A673 (cell line): Measurements from ENCODE around the gene MSRB3. TPM values are rescaled to one million over a fixed set of nuclear protein-coding genes. Genes with fewer than 3 reads are reported as not detected.

Experiments used
- BruUV-seq: library from RNA; stranded (reverse); fragments of 400-500 nt; replicated peaks from 2 replicates; lab custom pipeline; 2021; lab: Mats Ljungman, UMichigan
- CTCF ChIA-PET: fragments of 300-600 bp; sonication (Branson Sonifier 250); formaldehyde crosslinking; loops from one replicate; lab custom pipeline; 2022; ENCODE audit warnings: antibody characterized with exemption; lab: Charles Lee
- POLR2A ChIA-PET: fragments of 300-600 bp; sonication (Branson Sonifier 250); formaldehyde crosslinking; loops from one replicate; lab custom pipeline; 2022; ENCODE audit warnings: antibody characterized with exemption; ENCODE audit not compliant: low non-redundant PET; lab: Charles Lee
- DNase-seq: peaks from one replicate; pipeline ENCODE4 v3.0.0-alpha.2; 2015; ENCODE audit warnings: low spot score
- H3K27ac ChIP-seq: fragments of 200-600 bp; sonication (generic); 2 replicates; pipeline ENCODE4 v1.5.1; 2016; ENCODE audit warnings: mixed run types, low read depth, mild to moderate bottlenecking, mixed read lengths, antibody characterized with exemption, low read length; ENCODE audit not compliant: poor library complexity, severe bottlenecking
- H3K27me3 ChIP-seq: fragments of 200-600 bp; sonication (generic); replicated peaks from 2 replicates; pipeline ENCODE4 v1.6.1; 2017; ENCODE audit warnings: mixed run types, low read depth, mild to moderate bottlenecking, mixed read lengths, antibody characterized with exemption, low read length; ENCODE audit not compliant: insufficient read depth, poor library complexity
- H3K36me3 ChIP-seq: fragments of 200-600 bp; sonication (generic); 2 replicates; pipeline ENCODE4 v1.6.1; 2016; ENCODE audit warnings: mixed run types, mild to moderate bottlenecking, mixed read lengths, antibody characterized with exemption, low read length; ENCODE audit not compliant: insufficient read depth, poor library complexity, severe bottlenecking
- H3K4me1 ChIP-seq: fragments of 200-600 bp; sonication (generic); 2 replicates; pipeline ENCODE4 v1.6.1; 2017; ENCODE audit warnings: mixed run types, mild to moderate bottlenecking, mixed read lengths, antibody characterized with exemption, low read length; ENCODE audit not compliant: insufficient read depth, poor library complexity, severe bottlenecking
- H3K4me3 ChIP-seq: fragments of 200-600 bp; sonication (generic); 2 replicates; pipeline ENCODE4 v1.5.1; 2016; ENCODE audit warnings: low read depth, mixed run types, mild to moderate bottlenecking, mixed read lengths, low read length; ENCODE audit not compliant: poor library complexity, severe bottlenecking
- H3K9me3 ChIP-seq: fragments of 200-600 bp; sonication (generic); 2 replicates; pipeline ENCODE4 v1.6.1; 2016; ENCODE audit warnings: mixed run types, low read depth, mild to moderate bottlenecking, mixed read lengths, antibody characterized with exemption, low read length; ENCODE audit not compliant: poor library complexity, severe bottlenecking
- CTCF ChIP-seq: fragments of 300-800, 200-600 bp; sonication (generic); conservative IDR thresholded peaks from 2 replicates; pipeline ENCODE4 v1.5.1; 2017; ENCODE audit warnings: low read depth, mild to moderate bottlenecking, antibody characterized with exemption, low read length, moderate library complexity, mixed read lengths
- EZH2 ChIP-seq: fragments of 200-600 bp; sonication (generic); IDR thresholded peaks from 2 replicates; pipeline ENCODE4 v1.6.1; 2017; ENCODE audit warnings: borderline replicate concordance, low read depth, mild to moderate bottlenecking, mixed read lengths, antibody characterized with exemption, low read length; ENCODE audit not compliant: poor library complexity, severe bottlenecking
- intact Hi-C: fragments of 100-400 bp; cut with micrococcal nuclease; formaldehyde crosslinking; loops from one replicate; pipeline ENCODE4 v1.10.0; 2022; ENCODE audit not compliant: unreplicated experiment
- total RNA-seq: library from RNA; stranded (reverse); gene quantifications from 2 replicates; pipeline ENCODE4 v1.2.3, GENCODE V29; 2021

Gene MSRB3
- total RNA-seq, 1 experiment from 2014 or later, result 2.1 TPM

DNA sequence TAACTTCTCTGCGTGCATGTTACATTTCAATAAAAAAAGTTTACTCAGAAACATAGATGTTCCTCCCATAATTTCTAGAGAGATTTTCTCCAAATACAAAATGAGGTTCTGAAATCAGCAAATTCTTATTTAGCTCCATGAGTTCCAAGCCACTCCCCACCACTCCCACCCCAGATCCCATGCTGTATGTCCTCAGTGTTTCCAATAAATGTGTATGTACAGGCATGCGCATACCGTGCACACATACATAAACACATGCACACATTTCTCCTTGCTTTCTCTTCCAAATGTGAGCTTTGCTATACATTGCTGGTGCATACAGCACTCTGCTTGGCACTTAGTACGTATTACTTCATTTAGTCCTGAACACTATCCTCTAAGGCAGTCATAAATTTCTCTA, 209.7 kb downstream of the MSRB3 start:
- POLR2A ChIA-PET, result no interaction called here
- Histone ChIP-seq H3K4me1 (no peaks in the 10 kb centered on the region), H3K36me3 (no peaks in the 10 kb centered on the region), H3K27me3 (no peaks in the 10 kb centered on the region), H3K9me3 (peaks cover 11% of the 10 kb centered on the region), H3K4me3 (no peak overlapping the region), H3K27ac (no peak overlapping the region)
- CTCF ChIA-PET, result no interaction called here
- intact Hi-C loops, result no loop called here
- BruUV-seq, result no TSS peak
- no peak for DNase-seq
- TF ChIP-seq EZH2, result no peak
- TF ChIP-seq CTCF, result no peak

DNA sequence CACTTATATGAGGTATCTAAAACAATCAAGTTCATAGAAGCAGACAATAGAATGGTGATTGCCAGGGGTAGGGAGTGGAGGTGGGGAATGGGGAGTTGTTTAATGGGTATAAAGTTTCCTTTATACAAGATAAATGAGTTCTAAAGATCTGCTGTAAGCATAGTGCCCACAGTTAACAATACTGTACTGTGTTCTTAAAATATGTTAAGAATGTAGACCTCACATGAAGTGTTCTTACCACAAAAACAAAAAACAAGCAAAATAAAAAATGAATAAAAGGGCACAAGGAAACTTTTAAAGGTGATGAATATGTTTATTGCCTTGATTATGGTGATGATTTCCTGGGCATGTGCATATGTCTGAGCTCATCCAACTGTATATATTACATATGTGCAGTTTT, 211.8 kb downstream of the MSRB3 start:
- no peak overlapping the region for H3K27ac ChIP-seq
- no peak overlapping the region for H3K4me3 ChIP-seq
- no peaks in the 10 kb centered on the region for H3K27me3 ChIP-seq
- TF ChIP-seq EZH2, result no peak
- no peak for TF ChIP-seq CTCF
- ChIA-PET POLR2A (no interaction called here), CTCF (no interaction called here)
- no peaks in the 10 kb centered on the region for H3K4me1 ChIP-seq
- H3K36me3 ChIP-seq, result no peaks in the 10 kb centered on the region
- no peaks in the 10 kb centered on the region for H3K9me3 ChIP-seq
- BruUV-seq, result no TSS peak
- DNase-seq, result no peak
- intact Hi-C loops, result no loop called here

DNA sequence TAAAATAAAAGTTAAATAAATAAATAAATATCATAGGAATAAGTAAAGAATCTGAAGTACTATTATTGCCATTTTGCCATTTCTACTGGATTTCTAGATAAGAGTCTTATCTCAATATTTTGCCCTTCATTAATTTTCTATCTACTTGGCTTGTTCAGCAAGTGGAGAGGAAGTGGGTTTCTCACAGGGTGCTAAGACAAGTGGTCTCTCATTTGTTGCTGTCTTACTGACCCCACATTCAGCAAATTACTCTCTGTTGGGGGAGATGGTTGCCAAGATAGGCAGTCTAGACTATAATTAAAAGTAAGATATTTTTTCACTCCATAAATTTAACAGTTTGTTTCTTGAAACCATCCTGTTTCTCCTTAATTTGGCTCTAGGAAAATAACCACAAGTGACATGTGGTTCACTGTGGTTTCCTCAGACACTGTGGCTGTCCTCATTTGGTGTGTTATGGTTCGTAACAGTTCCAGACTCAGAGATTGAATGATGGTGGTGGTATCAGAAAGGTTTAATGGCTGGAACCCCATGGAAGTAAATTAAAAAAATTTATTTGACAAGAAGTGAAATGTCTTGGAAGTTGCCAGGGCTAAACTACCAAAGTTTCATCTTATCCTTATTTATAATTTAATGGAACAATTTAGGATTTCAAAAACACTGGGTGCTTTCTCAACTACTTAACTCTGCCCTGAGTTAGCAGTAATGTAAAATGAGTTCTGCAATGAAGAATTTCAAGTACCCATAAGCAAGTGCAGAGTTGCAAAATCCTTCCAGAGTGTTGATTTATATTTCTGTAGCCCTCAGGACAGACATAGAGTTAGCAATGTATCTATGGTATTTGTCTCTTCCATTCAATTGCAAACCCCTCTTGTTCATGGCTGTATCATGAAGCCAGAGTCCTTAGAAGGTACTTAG, 214.8 kb downstream of the MSRB3 start:
- Histone ChIP-seq H3K36me3 (no peaks in the 10 kb centered on the region), H3K27ac (no peak overlapping the region), H3K4me1 (no peaks in the 10 kb centered on the region), H3K27me3 (no peaks in the 10 kb centered on the region), H3K4me3 (no peak overlapping the region), H3K9me3 (no peaks in the 10 kb centered on the region)
- no TSS peak for BruUV-seq
- ChIA-PET CTCF (no interaction called here), POLR2A (no interaction called here)
- intact Hi-C loops, result no loop called here
- no peak for DNase-seq
- TF ChIP-seq EZH2 (no peak), CTCF (no peak)
